NCI-H524 (cell line): Measurements from ENCODE around the gene MMP12.
A peak's percentile ranks its signal among the peaks of the same experiment; 100 is the strongest.

Experiments
- DNase-seq, 2 experiments: peaks; one replicate each; lab custom pipeline; 2025; lab: John Stamatoyannopoulos, UW

The MMP12 gene

GRCh38 chr11:102850973-102851745, 23.6 kb downstream of the MMP12 start:
- no peak for DNase-seq

- no peak for DNase-seq
Observed at GRCh38 chr11:102849311-102849710, 25.5 kb downstream of the MMP12 start.

- no peak for DNase-seq
Observed at GRCh38 chr11:102846292-102846691, 28.5 kb downstream of the MMP12 start.

- no peak for DNase-seq
Observed at GRCh38 chr11:102843489-102843888, 31.3 kb downstream of the MMP12 start, which contains the start of gene MMP3. MMP3 (minus strand) TSS chr11:102843609; CDS start chr11:102843546, 63 bp downstream.

GRCh38 chr11:102842930-102843329, 31.9 kb downstream of the MMP12 start:
- no peak for DNase-seq

- no peak for DNase-seq
Observed at GRCh38 chr11:102840018-102840417, 34.8 kb downstream of the MMP12 start.

GRCh38 chr11:102837646-102838045, 37.1 kb downstream of the MMP12 start:
- peak; percentile 17 to 62 for DNase-seq

GRCh38 chr11:102837156-102837555, 37.6 kb downstream of the MMP12 start:
- no peak for DNase-seq

- DNase-seq = peak in 1 of 2 experiments; percentile 30
Observed at GRCh38 chr11:102836290-102836875, 38.4 kb downstream of the MMP12 start.

- no peak for DNase-seq
Observed at GRCh38 chr11:102833731-102834130, 41.1 kb downstream of the MMP12 start.

GRCh38 chr11:102832612-102833011, 42.2 kb downstream of the MMP12 start:
- no peak for DNase-seq

GRCh38 chr11:102831489-102832440, 43.0 kb downstream of the MMP12 start:
- no peak for DNase-seq

- DNase-seq = no peak
Observed at GRCh38 chr11:102831128-102831488, 43.7 kb downstream of the MMP12 start.

GRCh38 chr11:102830001-102830727, 44.6 kb downstream of the MMP12 start:
- no peak for DNase-seq

GRCh38 chr11:102829316-102830000, 45.3 kb downstream of the MMP12 start:
- peak; percentile 16 to 69 for DNase-seq

GRCh38 chr11:102824556-102824955, 50.2 kb downstream of the MMP12 start:
- no peak for DNase-seq

GRCh38 chr11:102819491-102819890, 55.3 kb downstream of the MMP12 start:
- no peak for DNase-seq

GRCh38 chr11:102813484-102813883, 61.3 kb downstream of the MMP12 start:
- DNase-seq = no peak
